ENCODE results near the gene GDF9.

GDF9 gene

DNA sequence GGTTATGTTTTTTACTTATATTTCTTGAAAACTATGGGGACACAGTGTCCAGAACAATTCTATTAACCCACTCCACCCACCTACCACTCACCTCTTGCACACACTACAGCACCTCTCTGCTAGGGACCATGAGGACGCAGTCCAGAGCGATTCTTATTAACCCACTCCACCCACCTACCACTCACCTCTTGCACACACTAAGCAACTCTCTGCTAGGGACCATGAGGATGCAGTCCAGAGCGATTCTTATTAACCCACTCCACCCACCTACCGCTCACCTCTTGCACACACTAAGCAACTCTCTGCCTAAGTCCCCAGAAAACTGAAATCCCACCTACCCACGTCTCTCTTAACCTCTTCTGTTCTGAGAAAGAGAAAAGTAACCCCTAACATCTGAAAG, 33.7 kb downstream of the GDF9 start:
- no peak for TF ChIP-seq CTCF (IDR thresholded peaks at IDR 0.05; ENCODE audit: insufficient read depth, low read depth, low read length, missing control alignments)
- H3K4me3 ChIP-seq (ENCODE audit: low read depth, low read length) = no peak overlapping the region
- DNase-seq (ENCODE audit: low read depth) = no peak

GRCh38 chr5:132831095-132831860, 35.0 kb downstream of the GDF9 start:
- H3K4me3 ChIP-seq (ENCODE audit: low read depth, low read length) = peak overlapping the region; percentile 48
- no peak for TF ChIP-seq CTCF (IDR thresholded peaks at IDR 0.05; ENCODE audit: insufficient read depth, low read depth, low read length, missing control alignments)
- no peak for DNase-seq (ENCODE audit: low read depth)

GRCh38 chr5:132830436-132831094, 35.7 kb downstream of the GDF9 start, which contains the start of gene SHROOM1:
TSS of gene SHROOM1 (minus strand) at chr5:132830647. CDS start at chr5:132826140, 4,507 bp downstream.
- H3K4me3 ChIP-seq (ENCODE audit: low read depth, low read length) = peak within 1 kb of the TSS; percentile 48
- no peak for TF ChIP-seq CTCF (IDR thresholded peaks at IDR 0.05; ENCODE audit: insufficient read depth, low read depth, low read length, missing control alignments)
- DNase-seq (ENCODE audit: low read depth) = peak; percentile 82

GRCh38 chr5:132829742-132830435, 36.4 kb downstream of the GDF9 start:
- DNase-seq (ENCODE audit: low read depth) = peak; percentile 82
- peak; percentile 96 for TF ChIP-seq CTCF (IDR thresholded peaks at IDR 0.05; ENCODE audit: insufficient read depth, low read depth, low read length, missing control alignments)
- peak overlapping the region; percentile 48 for H3K4me3 ChIP-seq (ENCODE audit: low read depth, low read length)

DNA sequence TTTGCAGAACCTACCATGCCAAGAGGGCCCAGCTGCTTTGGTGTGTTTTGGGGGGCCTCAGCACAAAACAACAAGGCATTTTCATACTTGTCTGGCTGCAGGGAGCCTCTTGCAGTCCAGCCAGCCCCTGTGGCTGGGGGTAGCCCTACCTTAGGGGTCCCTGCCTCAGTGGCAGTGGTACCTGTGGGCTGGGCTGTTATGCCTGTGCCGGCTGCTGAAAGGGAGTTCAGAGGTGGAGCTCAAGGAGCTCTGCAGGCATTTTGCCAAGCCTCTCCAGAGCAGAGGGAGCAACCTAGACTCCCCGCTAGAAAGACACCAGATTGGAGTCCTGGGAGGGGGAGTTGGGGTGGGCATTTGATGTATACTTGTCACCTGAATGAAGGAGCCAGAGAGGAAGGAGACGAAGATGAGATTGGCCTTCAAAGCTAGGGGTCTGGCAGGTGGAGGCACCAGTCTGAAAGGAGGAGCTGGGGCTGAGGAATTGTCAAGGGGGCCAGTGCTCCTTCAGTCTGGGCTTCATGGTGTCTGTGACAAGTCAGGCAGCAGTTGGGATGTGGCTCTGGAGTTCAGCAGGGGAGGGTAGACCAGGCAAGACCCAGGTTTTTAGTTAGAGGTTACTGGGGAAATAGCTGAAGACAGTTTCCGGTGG, 37.3 kb downstream of the GDF9 start:
- no peak for DNase-seq (ENCODE audit: low read depth)
- no peak for TF ChIP-seq CTCF (IDR thresholded peaks at IDR 0.05; ENCODE audit: insufficient read depth, low read depth, low read length, missing control alignments)
- no peak overlapping the region for H3K4me3 ChIP-seq (ENCODE audit: low read depth, low read length)

DNA sequence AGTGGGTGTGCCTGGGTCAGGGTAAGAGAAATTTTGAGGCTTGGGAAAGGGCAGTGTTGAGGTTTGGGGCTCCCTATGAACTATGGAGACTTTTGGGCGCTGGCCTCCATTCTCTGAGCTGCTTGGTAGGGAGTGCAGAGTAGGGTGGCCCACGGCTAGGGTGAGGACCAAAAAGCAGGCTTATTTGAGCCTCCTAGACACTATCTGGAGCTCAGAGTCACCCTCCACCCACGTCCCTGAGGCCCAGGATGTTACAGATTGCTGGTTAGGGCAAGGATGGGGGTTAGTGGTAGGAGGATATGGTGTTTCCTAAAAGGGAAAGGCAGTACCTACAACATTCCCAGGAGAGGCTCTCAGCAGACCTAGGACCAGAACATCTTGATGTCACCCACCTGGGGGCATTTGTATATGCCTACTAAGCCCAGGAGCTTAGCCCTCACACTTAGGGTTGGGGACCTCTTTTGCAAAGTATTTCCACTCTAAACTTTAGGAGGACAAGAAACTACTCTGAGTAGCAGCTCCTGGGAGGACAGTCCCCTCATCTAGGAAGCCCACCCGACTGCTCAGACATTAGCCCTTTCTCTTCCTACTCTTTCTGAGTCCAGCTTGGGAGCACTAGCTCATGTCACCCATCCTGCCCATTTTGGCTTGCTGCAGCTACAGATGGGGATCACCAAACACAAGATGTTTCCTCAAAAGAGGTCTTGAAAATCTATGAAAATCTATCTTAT, 38.2 kb downstream of the GDF9 start:
- no peak for TF ChIP-seq CTCF (IDR thresholded peaks at IDR 0.05; ENCODE audit: insufficient read depth, low read depth, low read length, missing control alignments)
- DNase-seq (ENCODE audit: low read depth) = no peak

More for the DNA sequence above, 38.2 kb downstream of the GDF9 start:
- H3K4me3 ChIP-seq (ENCODE audit: low read depth, low read length) = no peak overlapping the region

Measured in GM12865 (cell line).